HepG2 (cell line): ENCODE results near the gene CMTM2. TPM values are rescaled to one million over a fixed set of nuclear protein-coding genes. Genes with fewer than 3 reads are reported as not detected.

Experiments
- ATF7-NPFF ChIP-seq: sonication (generic); formaldehyde crosslinking; IDR thresholded peaks from 2 replicates; pipeline ENCODE4 v1.8.1; 2023; ENCODE audit warnings: mild to moderate bottlenecking, low read depth, missing genetic modification reagents, moderate library complexity
- CENPX ChIP-seq: sonication (generic); formaldehyde crosslinking; IDR thresholded peaks from 2 replicates; pipeline ENCODE4 v1.9.0; 2021; ENCODE audit warnings: mild to moderate bottlenecking, missing genetic modification reagents, moderate library complexity
- ETV5 ChIP-seq: IDR thresholded peaks from 2 replicates; pipeline ENCODE4 v1.6.1; 2018; ENCODE audit warnings: missing biosample characterization, missing genetic modification reagents, inconsistent platforms, borderline replicate concordance
- GABPB1 ChIP-seq: IDR thresholded peaks from 2 replicates; pipeline ENCODE4 v1.6.1; 2016; ENCODE audit warnings: mild to moderate bottlenecking, missing genetic modification reagents, moderate library complexity, missing compliant biosample characterization
- HNF4A ChIP-seq: sonication (generic); formaldehyde crosslinking; IDR thresholded peaks from 2 replicates; pipeline ENCODE4 v1.4.0; 2020; ENCODE audit warnings: missing genetic modification reagents
- IRF1 ChIP-seq: sonication (generic); formaldehyde crosslinking; IDR thresholded peaks from 2 replicates; pipeline ENCODE4 v1.4.0; 2020; ENCODE audit warnings: low read depth, mild to moderate bottlenecking, missing genetic modification reagents
- IRF9 ChIP-seq: sonication (generic); formaldehyde crosslinking; IDR thresholded peaks from 2 replicates; pipeline ENCODE4 v1.8.0; 2022; ENCODE audit warnings: missing genetic modification reagents, mild to moderate bottlenecking, borderline replicate concordance
- ISX ChIP-seq: sonication (generic); formaldehyde crosslinking; conservative IDR thresholded peaks from 2 replicates; pipeline ENCODE4 v1.5.0; 2020; ENCODE audit warnings: missing genetic modification reagents
- MAFF ChIP-seq: IDR thresholded peaks from 2 replicates; pipeline ENCODE4 v1.6.1; 2011; ENCODE audit warnings: low read depth, low read length, improper control_type of control experiment
- MED13 ChIP-seq: sonication (generic); formaldehyde crosslinking; IDR thresholded peaks from 2 replicates; pipeline ENCODE4 v1.5.0; 2020; ENCODE audit warnings: missing genetic modification reagents
- MXD4 ChIP-seq: IDR thresholded peaks from 2 replicates; pipeline ENCODE4 v1.6.1; 2016; ENCODE audit warnings: mild to moderate bottlenecking, missing biosample characterization, missing genetic modification reagents
- PHF20 ChIP-seq: sonication (generic); formaldehyde crosslinking; IDR thresholded peaks from 2 replicates; pipeline ENCODE4 v1.5.0; 2020; ENCODE audit warnings: mild to moderate bottlenecking, missing genetic modification reagents
- RBM39 ChIP-seq: fragments of 200-400 bp; formaldehyde crosslinking; IDR thresholded peaks from one replicate; pipeline ENCODE4 v1.6.1; 2018; ENCODE audit warnings: antibody characterized with exemption, mild to moderate bottlenecking, low read depth, low read length; ENCODE audit not compliant: poor library complexity, severe bottlenecking
- TAF15 ChIP-seq: fragments of 200-400 bp; formaldehyde crosslinking; IDR thresholded peaks from one replicate; pipeline ENCODE4 v1.6.1; 2018; ENCODE audit warnings: mild to moderate bottlenecking, low read depth, low read length; ENCODE audit not compliant: poor library complexity, severe bottlenecking
- TFDP1 ChIP-seq: IDR thresholded peaks from 2 replicates; pipeline ENCODE4 v1.6.1; 2016; ENCODE audit warnings: missing compliant biosample characterization, missing genetic modification reagents, borderline replicate concordance
- ZBTB44 ChIP-seq: sonication (generic); formaldehyde crosslinking; IDR thresholded peaks from 2 replicates; pipeline ENCODE4 v1.4.0; 2020; ENCODE audit warnings: missing genetic modification reagents
- ZFAT ChIP-seq: sonication (generic); formaldehyde crosslinking; conservative IDR thresholded peaks from 2 replicates; pipeline ENCODE4 v1.8.1; 2023; ENCODE audit warnings: missing genetic modification reagents, inconsistent platforms
- ZNF281 ChIP-seq: sonication (generic); formaldehyde crosslinking; IDR thresholded peaks from 2 replicates; pipeline ENCODE4 v1.4.0; 2020; ENCODE audit warnings: missing genetic modification reagents, borderline replicate concordance
- ZNF337 ChIP-seq: sonication (generic); formaldehyde crosslinking; IDR thresholded peaks from 2 replicates; pipeline ENCODE4 v1.5.1; 2020; ENCODE audit warnings: missing genetic modification reagents, low read depth, mild to moderate bottlenecking, borderline replicate concordance
- ZNF343 ChIP-seq: sonication (generic); formaldehyde crosslinking; IDR thresholded peaks from 2 replicates; pipeline ENCODE4 v1.4.0; 2020; ENCODE audit warnings: mild to moderate bottlenecking, missing genetic modification reagents
- ZNF530 ChIP-seq: sonication (generic); formaldehyde crosslinking; IDR thresholded peaks from 2 replicates; pipeline ENCODE4 v1.5.0; 2020; ENCODE audit warnings: low read depth, mild to moderate bottlenecking, missing genetic modification reagents
- ZNF670 ChIP-seq: sonication (generic); formaldehyde crosslinking; IDR thresholded peaks from 2 replicates; pipeline ENCODE4 v1.8.0; 2022; ENCODE audit warnings: mild to moderate bottlenecking, missing genetic modification reagents, borderline replicate concordance
- polyA plus RNA-seq, 8 experiments: library from polyadenylated mRNA; depleted of rRNA in 3 of 8; stranded (reverse) in 7 of 8; unstranded in 1 of 8; fragments of >200 nt; fragmentation: Illumina TruSeq in 4 of 8; extraction: Trizol in 4 of 8; gene quantifications; 2 replicates each; pipeline versions ENCODE4 v1.2.1 to v1.2.3, GENCODE V29; 2011 to 2016; ENCODE audit warnings: low read depth in 4 of 8, missing spikeins in 1 of 8, mixed read lengths in 1 of 8; ENCODE audit not compliant: insufficient read depth in 1 of 8
- total RNA-seq, 5 experiments: library from RNA; depleted of rRNA; stranded (reverse); fragments of >200 nt; fragmentation: Illumina TruSeq; extraction: Trizol; gene quantifications; 2 replicates each; pipeline ENCODE4 v1.2.3, GENCODE V29; 2016; ENCODE audit warnings: low read depth in 1 of 5

The CMTM2 gene
- total and polyA plus RNA-seq, 2 of the 13 experiments (the other 11 are each of a cell fraction or from before 2014, with no cell fraction given): not detected

- no peak for TF ChIP-seq ZBTB44 (CRISPR knock-in tag)
- no peak for TF ChIP-seq ZNF670 (CRISPR knock-in tag)
- TF ChIP-seq ZNF343: no peak
- no peak for TF ChIP-seq ETV5
- TF ChIP-seq IRF9 (CRISPR knock-in tag): no peak; the same call in 1 of the 2 replicates
- TF ChIP-seq TFDP1 (CRISPR knock-in tag): 0 out of 2 replicates have a peak, but pooled peaks have one; percentile 44
- no peak for TF ChIP-seq ZNF530
- no peak for TF ChIP-seq ZNF337
- TF ChIP-seq MXD4 (CRISPR knock-in tag): no peak
- no peak for TF ChIP-seq HNF4A (CRISPR knock-in tag)
- TF ChIP-seq ATF7-NPFF (CRISPR knock-in tag): no peak
- TF ChIP-seq IRF1 (CRISPR knock-in tag): no peak
- no peak for TF ChIP-seq RBM39
- peak; percentile 53 for TF ChIP-seq GABPB1 (CRISPR knock-in tag)
- TF ChIP-seq ISX (CRISPR knock-in tag): no peak
- no peak for TF ChIP-seq CENPX (CRISPR knock-in tag)
- TF ChIP-seq MED13 (CRISPR knock-in tag): no peak
- no peak for TF ChIP-seq PHF20 (CRISPR knock-in tag)
- TF ChIP-seq TAF15: peak; percentile 27
- TF ChIP-seq ZNF281 (CRISPR knock-in tag): peak; percentile 68; the same call in 1 of the 2 replicates
- 0 out of 2 replicates have a peak, but pooled peaks have one; percentile 13 for TF ChIP-seq ZFAT
- TF ChIP-seq MAFF: no peak
Observed at GRCh38 chr16:66604376-66605176, 25.3 kb downstream of the CMTM2 start, which contains the start of gene CMTM3 (continued).
